Gastroesophageal sphincter (tissue), 3 donors: ENCODE results near the gene PSMD7.
"Not testable (repeated sequence)": the region's sequence is repeated elsewhere in the genome, so short reads cannot be mapped to it uniquely, and the experiment has no call there.

Source experiments
- POLR2A ChIP-seq, 2 donors: fragments of 450-650 bp; IDR thresholded peaks; one replicate each; pipeline ENCODE4 v1.6.1; 2017; ENCODE audit warnings: antibody characterized with exemption in 2 of 2, mild to moderate bottlenecking in 2 of 2, moderate library complexity in 1 of 2
- POLR2AphosphoS5 ChIP-seq: sonication (generic); formaldehyde crosslinking; IDR thresholded peaks from one replicate; pipeline ENCODE4 v1.6.1; 2017; ENCODE audit warnings: antibody characterized with exemption
- TF ChIP-seq, protein P1 (sequence below), 4 experiments: fragments of 200-600 bp in 2 of 4; fragments of 450-650 bp in 2 of 4; sonication (generic) in 1 of 4; IDR thresholded peaks; one replicate each; pipeline ENCODE4 v1.5.1; 2017 to 2019; ENCODE audit warnings: antibody characterized with exemption in 4 of 4, mild to moderate bottlenecking in 2 of 4, moderate library complexity in 2 of 4

DNA sequence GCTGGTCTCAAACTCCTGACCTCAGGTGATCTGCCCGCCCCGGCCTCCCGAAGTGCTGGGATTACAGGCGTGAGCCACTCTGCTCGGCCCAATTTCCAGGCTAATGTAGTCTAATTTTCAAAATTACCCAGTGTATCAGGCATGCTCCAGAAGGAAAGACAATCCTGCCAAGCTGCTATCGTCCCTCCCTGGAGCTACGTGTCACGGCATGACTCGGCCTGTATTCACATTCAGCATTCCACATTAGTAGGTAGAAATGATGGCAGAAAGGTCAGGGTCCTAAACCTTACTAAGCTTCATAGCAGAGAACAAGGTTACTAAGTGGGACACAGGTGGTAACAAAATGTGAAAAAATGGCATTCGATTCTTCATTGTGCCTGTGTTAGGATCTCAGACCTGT lies 42.6 kb downstream of the PSMD7 start:
- TF ChIP-seq, protein P1, sequence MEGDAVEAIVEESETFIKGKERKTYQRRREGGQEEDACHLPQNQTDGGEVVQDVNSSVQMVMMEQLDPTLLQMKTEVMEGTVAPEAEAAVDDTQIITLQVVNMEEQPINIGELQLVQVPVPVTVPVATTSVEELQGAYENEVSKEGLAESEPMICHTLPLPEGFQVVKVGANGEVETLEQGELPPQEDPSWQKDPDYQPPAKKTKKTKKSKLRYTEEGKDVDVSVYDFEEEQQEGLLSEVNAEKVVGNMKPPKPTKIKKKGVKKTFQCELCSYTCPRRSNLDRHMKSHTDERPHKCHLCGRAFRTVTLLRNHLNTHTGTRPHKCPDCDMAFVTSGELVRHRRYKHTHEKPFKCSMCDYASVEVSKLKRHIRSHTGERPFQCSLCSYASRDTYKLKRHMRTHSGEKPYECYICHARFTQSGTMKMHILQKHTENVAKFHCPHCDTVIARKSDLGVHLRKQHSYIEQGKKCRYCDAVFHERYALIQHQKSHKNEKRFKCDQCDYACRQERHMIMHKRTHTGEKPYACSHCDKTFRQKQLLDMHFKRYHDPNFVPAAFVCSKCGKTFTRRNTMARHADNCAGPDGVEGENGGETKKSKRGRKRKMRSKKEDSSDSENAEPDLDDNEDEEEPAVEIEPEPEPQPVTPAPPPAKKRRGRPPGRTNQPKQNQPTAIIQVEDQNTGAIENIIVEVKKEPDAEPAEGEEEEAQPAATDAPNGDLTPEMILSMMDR (IDR thresholded peaks at IDR 0.05), result not testable (repeated sequence)
- TF ChIP-seq POLR2AphosphoS5; POLR2A (IDR thresholded peaks at IDR 0.05): not testable (repeated sequence)
